IPS DF 4.7 (cell line): ENCODE measurements around the gene EI24.
"Not testable (repeated sequence)": the region's sequence is repeated elsewhere in the genome, so short reads cannot be mapped to it uniquely, and the experiment has no call there.

Experiments used
- DNase-seq: peaks from one replicate; pipeline ENCODE4 v3.0.0-alpha.2; 2013; ENCODE audit warnings: low spot score; ENCODE audit errors: extremely low read depth

The EI24 gene

DNA sequence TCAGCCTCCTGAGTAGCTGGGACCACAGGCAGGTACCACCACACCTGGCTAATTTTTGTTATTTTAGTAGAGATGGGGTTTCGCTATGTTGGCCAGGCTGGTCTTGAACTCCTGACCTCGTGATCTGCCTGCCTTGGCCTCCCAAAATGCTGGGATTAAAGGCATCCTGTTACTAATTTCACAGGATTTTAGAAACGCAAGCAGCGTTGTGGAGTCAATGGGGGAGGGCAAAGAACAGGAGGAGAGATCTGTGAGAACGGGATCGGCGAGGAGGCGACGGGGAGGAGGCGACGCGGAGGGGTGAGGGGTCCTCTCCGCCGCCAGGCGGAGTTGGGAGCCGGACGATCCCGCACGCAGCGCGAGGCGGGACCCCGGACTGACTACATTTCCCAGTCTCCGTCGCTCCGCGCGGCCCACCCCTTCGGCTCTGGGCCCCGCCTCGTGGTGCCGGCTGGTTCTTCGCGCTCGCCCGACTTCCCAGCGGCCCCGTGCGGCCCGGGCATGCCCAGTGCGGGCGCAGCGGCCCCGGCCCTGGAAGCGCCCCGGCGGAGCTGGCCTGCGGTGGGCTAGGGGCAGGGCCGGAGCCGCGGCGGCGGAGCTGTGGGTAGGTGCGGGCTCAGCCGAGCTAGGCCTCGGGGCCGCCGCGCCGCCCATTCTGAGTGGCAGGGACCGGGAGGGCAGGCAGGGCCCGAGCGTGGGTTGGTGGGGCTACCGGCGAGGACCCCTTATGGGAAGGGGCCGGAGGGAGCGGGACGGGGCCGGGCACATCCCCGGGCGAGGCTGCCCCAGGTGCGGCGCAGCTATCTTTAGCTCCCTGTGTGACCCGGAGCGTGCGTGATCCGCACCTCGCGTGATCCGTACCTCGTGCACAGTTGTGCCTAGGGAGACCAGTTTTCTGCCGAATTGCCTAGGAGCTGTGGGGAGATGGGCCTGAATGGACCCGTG lies at the start of gene EI24:
Gene EI24, plus strand, starts transcription at position 508 of the 945 bp plus-strand sequence. CDS start 3,051 bp downstream, outside the sequence.
- DNase-seq = peak; percentile 75

DNA sequence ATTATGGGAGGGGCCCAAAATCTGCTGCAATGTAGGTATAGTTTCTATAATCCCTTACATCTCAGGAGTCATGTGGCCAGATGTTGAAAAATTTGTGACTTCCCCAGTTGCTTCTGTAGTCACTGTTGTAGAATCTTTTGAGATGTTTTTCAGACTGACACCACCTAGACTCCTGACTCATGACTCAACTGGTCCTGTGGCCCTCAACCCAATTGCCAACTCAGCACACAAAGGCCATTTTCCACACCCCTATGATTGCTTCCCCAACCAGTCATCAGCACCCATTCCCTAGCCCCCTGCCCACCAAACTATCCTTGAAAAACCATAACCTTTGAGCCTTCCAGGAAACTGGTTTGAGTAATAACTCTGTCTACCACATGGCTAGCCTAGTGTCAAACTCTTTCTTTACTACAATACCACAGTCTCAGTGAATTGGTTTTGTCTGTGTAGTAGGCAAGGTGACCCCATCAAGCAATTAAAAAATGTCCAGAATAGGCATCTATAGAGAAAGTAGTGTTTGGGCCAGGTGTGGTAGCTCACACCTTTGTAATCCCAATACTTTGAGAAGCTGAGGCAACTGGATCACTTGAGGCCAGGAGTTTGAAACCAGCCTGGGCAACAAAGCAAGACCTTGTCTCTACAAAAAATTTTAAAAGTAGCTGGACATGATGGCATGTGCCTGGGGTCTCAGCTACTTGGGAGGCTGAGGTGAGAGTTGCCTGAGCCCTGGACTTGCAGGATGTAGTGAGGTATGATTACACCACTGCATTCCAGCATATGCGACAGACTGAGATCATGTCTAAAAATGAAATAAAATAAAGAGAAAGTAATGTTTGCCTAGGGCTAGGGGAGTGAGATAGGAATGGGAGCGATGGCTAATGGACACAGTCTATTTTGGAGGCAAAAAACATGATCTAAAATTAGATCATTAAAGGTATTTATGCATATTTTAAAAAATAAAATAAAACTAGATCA lies 49.1 kb upstream of the EI24 start:
- DNase-seq = no peak

DNA sequence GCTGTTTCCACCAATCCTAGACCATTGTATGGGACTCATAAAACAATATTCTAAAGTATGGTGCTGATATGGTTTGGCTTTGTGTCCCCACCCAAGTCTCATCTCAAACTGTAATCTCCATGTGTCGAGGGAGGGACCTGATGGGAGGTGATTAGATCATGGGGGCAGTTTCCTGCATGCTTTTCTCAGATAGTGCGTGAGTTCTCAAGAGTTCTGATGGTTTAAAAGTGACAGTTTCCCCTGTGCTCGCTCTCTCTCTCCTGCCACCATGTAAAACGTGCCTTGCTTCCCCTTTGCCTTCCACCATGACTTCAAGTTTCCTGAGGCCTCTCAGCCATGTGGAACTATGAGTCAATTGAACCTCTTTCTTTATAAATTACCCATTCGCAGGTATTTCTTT lies 44.0 kb upstream of the EI24 start:
- DNase-seq = no peak

DNA sequence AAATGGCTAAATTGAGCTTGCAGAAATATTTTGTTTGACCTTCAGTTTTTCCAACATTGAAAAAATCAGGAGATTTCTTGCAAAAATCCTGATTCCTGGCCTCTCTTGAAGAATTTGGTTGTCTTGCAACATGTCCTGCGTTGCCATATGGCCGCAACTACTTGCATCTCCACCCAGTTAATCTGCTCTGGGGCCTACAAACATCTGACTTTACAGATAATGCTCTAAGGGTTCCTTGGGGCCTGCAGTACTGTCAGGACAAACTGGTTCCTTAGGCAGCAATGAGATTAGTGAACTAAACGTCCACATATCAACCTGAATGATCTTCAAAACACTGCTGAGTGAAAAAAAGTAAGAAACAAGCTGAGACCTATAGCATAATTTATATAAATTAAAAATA lies 36.6 kb upstream of the EI24 start:
- no peak for DNase-seq

DNA sequence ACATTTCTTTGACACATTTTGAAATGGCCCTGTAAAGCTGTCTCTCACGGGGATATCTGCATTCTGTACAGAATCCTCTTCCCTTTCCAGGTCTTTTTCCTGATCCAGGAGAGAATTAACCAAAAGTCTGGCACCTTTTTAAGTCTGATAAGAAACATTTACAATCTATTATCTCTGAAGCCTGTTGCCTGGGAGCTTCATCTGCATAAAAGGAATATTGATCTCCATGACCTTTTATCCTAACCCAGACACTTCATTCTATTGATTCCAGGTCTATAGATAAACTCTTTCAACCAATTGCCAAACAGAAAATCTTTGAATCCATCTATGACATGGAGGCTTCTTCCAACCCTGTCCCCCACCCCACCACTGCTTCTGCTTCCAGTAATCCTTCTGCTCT lies 33.7 kb upstream of the EI24 start:
- no peak for DNase-seq

DNA sequence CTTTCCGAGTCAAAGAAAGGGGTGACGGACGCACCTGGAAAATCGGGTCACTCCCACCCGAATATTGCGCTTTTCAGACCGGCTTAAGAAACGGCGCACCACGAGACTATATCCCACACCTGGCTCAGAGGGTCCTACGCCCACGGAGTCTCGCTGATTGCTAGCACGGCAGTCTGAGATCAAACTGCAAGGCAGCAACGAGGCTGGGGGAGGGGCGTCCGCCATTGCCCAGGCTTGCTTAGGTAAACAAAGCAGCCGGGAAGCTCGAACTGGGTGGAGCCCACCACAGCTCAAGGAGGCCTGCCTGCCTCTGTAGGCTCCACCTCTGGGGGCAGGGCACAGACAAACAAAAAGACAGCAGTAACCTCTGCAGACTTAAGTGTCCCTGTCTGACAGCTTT lies 32.4 kb upstream of the EI24 start:
- DNase-seq = not testable (repeated sequence)

DNA sequence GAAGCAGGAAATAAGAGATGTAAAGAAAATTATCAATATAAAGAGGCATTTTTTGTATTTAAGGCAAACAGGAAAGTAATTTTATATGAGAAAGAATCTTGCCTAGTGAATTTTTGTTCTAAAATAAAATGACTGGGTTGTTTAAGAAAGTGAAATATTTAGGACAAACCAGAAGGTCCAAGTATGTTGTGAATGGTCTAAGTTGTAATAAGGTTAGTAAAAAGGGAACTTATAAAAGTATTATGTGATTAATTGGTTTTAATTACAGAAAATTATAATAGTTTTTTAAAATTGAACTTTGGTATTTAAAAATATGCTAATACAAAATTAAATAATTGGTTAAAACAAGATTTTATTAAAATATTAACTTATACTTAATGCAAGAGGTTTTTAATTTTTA lies 26.6 kb upstream of the EI24 start:
- no peak for DNase-seq

DNA sequence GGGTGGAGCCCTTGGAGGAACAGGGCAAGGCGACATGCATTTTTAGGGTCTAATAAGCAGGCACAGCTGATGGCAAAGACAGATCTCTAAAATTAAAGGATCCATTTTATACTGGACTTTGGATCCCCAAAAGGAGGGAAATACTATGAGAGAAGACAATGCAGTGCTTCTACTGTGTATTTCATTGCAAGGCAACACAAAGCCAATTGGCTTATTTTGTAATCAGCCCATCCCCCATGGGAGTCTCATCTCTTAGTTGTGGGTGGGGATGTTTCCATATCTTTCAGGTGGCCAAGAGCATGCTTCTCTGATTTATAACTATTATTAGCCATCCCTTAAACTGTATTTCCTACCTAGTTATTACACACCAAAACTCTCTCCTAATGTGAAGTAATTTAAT lies 18.5 kb upstream of the EI24 start:
- DNase-seq = no peak

DNA sequence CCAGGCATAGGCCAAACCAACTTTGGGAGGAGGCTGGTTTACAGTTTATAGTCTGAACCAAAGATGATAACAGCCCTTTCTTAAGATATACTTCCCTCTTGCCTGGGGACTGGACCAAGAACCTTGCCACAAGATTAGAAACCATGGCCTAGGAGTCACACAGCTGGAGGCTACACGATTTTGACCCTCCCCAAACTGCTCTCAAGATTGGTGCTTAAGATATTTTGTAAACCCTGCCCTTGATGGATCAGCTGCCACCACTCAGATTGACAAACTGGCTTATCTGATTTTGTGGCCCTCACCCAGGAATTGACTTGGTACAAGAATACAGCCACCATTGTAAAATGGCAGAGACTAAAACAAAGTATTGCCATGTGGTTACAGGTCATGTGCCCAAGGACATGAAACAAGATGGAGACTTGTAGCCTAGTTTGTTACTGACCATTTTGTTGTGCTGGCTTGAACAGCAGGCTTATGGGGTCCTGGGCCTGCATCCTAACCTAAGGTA lies 17.4 kb upstream of the EI24 start:
- DNase-seq = no peak

DNA sequence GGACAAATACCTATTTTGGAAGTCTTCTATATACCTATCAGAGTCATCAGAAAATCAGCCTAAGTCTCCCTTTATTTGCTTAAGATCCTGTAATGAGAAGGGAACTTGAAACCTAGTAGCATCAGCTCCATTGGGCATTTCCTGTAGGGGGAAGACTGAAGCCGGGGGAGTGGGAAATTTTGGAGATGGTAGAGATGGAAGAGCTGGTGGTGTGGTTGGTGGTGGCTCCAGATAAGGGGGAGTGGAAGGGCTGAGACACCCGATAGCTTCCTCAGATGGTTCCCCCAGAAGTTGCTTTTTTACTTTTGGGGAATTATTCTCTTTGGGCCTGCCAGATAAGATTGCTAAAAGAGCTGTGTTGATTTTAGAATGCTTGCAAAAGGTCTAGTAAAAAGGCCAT lies 16.4 kb upstream of the EI24 start:
- DNase-seq = no peak

DNA sequence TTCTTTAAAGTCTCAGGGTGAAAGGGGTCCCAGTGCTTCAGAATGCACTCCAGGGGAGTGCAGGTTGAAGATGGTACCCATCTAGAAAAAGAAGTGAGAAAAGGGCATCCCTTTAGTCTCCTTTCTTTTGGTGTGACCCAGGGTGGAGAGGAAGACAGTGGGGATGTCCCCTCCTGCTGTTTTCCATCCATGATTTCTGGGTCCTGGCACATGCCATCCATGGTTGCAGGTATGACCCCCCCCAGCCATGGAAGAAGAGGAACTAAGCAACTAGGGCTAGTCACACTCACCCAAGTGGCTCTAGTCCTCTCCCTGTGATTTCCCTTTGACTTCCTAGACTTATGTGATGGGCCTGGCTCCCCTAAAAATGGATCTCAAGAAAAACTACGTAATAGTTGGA lies 15.9 kb upstream of the EI24 start:
- DNase-seq = no peak

DNA sequence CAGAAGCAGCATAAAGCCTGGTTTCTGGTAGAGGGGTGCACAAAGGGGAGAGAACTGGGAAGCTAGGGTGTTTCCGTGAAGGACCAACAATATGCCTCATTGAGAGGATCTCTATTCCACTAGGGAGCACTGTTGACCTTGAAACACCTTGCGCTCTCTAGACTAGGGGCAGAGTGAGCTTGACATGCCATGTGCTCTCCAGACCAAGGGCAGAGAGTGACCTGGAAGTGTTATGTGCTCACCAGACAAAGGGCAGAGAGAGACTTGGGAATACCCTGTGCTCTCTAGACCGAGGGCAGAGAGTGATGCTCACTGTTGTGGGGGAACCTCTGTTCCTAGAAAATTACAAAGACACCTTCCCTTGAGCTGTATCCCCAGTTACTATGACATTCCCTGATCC lies 15.2 kb upstream of the EI24 start:
- DNase-seq = no peak

DNA sequence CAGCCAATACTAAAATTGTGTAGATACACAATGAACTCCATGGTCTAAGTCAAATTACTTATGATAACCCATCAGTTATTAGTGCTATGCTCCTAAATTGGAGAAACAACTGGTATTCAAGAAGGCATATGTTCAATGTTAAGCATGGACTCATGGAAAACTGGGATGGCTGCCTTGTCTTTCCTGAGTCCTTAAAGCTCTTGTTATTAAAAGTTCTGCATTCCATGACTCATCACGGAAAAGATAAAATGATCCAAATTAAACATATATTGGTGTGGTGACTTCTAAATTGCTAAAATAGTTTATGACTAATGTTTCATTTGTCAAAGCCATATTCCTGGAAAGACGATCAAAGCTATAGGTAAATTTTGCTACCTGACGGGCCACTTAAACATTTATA lies 9.4 kb upstream of the EI24 start:
- DNase-seq = no peak

DNA sequence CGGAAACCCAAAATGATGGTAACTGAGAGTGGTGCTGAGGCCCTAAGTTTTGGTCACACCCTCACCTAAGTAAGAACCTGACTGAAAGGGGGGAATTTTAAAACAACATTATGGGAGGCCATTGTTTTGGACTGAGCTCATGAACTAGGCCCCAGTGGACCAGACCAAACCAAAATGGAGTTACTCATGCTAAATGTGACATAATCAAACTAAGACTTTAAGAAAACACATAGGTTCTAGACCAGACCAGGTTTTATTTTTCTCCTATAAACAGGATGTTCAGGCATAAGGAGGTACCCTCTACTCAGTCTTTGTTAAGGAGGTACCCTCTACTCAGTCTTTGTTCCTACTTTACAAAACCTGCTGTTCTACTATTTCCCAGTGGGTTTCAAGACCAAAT lies 7.4 kb upstream of the EI24 start:
- DNase-seq = no peak

DNA sequence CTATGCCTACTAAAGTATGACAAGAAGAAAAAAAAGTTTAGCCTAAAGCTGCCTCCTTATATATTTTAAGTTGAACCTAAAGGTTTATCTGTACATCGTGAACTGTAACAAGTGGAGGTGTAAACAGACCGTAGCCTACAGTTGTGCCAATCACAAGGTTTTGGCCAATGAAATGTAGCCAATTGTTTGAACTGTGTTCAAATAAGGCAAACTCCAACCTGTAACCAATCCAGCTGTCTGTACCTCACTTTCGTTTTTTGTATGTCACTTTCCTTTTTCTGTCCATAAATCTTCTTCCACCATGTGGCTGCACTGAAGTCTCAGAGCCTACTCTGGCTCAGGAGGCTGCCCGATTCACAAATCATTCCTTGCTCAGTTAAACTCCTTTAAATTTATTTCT lies 6.8 kb upstream of the EI24 start:
- DNase-seq = no peak

DNA sequence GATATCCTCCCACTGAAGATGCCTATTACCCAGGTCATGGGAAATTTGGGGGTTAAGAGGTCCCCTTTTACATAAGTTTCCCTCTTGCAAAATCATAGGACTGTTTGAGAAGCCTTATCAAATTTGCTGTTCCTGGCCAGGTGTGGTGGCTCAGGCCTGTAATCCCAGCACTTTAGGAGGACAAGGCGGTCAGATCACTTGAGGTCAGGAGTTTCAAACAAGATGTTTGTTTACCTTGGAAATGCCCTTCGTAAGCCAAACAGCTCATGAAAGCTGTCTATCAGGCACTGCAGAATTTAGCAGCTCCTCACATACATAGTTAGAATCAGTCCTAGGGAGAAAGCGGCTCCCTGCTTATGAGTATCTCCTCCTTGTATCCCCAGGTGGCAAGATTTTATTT lies 4.9 kb upstream of the EI24 start:
- no peak for DNase-seq

DNA sequence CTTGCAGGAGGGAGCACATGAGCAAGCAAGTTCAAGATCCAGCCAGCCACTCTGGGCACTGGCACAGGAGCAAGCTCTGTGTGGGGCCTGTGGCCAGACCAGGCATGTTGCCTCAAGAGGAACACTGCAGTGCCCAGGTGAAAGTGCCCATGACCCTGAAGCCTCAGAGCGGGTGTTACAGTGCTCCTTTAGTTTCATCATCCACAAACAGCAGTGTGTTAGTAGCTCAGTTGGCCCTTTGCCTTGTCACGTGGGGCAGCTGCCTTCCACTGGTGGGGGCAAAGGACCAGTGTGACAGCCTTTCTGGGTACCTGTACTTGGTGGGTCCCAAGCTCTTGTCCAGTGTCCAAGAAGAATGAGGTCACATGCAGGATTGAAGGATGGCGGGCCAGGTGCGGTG lies 3.0 kb upstream of the EI24 start:
- DNase-seq = no peak

DNA sequence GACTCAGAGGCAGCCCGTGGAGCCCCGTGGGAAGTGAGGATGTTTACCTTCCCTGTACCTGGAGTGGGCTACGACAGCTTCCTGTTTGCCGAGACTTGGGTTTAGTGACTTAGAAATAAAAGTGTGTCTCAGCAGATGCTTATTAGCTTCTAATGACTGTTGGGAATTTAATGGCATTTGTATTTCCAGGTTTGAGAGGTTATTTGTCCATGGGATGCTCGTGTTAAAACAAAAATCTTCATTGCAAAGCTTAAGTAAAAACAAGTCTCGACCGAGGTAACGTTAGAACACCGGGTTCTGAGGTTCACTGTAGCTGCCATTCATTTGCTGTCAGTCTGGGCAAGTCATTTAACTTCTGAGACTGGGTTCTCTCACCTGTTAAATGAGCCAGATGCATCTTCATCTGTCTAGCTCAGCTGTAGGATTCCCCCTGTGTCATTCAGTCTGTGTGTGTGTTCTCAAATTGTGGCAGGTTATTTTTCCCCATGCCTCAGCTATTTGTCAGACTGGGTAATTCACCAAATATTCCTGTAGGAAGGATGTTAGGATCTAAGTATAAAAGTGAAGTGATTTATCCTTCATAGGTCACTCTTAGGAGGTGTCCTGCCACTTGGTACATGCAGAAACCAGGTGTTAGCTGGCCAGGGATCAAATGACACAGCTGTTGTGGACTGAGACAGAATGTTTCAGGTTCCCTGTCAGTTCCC lies 791 bp downstream of the EI24 start:
- DNase-seq = no peak

DNA sequence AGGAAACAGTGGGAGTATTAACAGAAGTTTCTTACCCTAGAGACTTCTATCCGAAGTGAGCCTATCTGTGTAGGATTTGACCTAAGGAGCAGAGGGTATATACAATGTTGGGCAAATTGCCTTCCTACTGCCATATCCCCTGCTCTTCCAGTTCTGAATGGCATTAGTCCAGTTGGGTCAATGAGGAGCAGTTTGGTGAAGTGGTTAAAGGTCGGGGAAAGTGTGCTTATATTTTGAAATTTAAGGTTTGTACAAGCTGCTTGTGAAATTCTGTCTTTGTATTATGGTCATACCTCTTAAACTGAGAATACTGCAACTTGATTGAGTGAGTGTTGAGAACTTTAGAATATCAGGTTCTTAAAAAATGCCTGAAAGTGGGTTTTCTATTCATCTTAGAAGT lies 1.7 kb downstream of the EI24 start:
- DNase-seq = no peak

DNA sequence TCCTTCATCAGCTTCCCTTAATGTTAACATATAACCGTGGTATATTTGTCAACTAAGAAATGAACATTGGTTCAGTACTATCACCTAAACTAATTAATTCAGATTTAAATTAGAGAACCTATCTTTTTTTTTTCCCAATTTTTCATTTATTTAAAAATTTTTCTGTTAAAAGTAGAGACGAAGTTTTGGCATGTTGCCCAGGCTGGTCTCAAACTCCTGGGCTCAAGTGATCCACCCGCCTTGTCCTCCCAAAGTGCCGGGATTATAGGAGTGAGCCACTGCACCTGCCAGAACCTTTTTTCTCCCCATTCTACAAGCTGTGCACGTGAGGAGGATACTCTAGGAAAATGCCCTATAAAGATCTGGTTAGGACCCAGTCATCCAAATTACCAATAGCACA lies 3.6 kb downstream of the EI24 start:
- DNase-seq = no peak

DNA sequence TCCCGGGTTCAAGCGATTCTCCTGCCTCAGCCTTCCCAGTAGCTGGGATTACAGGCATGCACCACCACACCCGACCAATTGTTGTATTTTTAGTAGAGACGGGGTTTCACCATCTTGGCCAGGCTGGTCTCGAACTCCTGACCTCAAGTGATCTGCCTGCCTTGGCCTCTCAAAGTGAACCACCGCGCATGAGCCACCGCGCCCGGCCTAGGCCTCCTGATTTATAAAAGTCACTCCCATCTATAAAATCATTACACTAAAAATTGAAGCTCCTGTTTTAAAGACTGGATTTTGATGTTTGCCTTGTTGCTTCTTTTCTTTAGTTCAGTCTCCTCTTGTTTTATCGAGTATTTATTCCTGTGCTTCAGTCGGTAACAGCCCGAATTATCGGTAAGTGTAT lies 7.9 kb downstream of the EI24 start:
- not testable (repeated sequence) for DNase-seq
